Measurements from ENCODE around the gene ZNF230.

DNA sequence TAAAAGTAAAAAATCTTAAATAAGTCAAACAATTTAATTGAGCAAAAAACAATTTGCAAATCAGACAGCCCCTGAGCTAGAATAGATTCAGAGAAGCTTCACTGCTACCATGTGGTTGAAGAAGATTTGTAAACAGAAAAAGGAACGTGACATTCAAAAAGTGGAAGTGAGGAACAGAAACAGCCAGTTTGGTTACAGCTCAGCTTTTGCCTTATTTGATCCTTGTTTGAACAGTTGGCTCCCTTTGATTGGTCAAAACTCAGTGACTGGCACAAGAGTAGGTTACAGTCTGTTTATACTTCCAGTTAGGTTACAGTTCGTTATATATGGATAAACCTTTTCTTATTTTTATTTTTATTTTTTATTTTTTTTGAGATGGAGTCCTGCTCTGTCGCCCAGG lies 45.9 kb upstream of the ZNF230 start:
- TF ChIP-seq, protein P1, sequence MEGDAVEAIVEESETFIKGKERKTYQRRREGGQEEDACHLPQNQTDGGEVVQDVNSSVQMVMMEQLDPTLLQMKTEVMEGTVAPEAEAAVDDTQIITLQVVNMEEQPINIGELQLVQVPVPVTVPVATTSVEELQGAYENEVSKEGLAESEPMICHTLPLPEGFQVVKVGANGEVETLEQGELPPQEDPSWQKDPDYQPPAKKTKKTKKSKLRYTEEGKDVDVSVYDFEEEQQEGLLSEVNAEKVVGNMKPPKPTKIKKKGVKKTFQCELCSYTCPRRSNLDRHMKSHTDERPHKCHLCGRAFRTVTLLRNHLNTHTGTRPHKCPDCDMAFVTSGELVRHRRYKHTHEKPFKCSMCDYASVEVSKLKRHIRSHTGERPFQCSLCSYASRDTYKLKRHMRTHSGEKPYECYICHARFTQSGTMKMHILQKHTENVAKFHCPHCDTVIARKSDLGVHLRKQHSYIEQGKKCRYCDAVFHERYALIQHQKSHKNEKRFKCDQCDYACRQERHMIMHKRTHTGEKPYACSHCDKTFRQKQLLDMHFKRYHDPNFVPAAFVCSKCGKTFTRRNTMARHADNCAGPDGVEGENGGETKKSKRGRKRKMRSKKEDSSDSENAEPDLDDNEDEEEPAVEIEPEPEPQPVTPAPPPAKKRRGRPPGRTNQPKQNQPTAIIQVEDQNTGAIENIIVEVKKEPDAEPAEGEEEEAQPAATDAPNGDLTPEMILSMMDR (IDR thresholded peaks at IDR 0.05) = no peak
- TF ChIP-seq POLR2AphosphoS5 (IDR thresholded peaks at IDR 0.05; ENCODE audit: insufficient read depth in 1 of 2, low read depth in 1 of 2) = no peak
